H1 (cell line): ENCODE results near the gene WFDC1.

ENCODE experiments used
- CHD2 ChIP-seq: IDR thresholded peaks from 2 replicates; pipeline ENCODE4 v1.6.1; 2012; ENCODE audit warnings: low read length, improper control_type of control experiment
- CTCF ChIP-seq, 3 experiments: IDR thresholded peaks; 1 replicate in 2 of 3; 2 replicates in 1 of 3; pipeline versions ENCODE4 v1.5.1 to v1.6.1; 2011; ENCODE audit warnings: low read length in 3 of 3, mild to moderate bottlenecking in 3 of 3, inconsistent platforms in 2 of 3, low read depth in 1 of 3, moderate library complexity in 1 of 3; ENCODE audit not compliant: insufficient read depth in 1 of 3; ENCODE audit errors: control extremely low read depth in 1 of 3
- EP300 ChIP-seq, 2 experiments: IDR thresholded peaks; 1 replicate in 1 of 2; 2 replicates in 1 of 2; pipeline ENCODE4 v1.6.1; 2011 to 2012; ENCODE audit warnings: low read depth in 2 of 2, low read length in 2 of 2, mild to moderate bottlenecking in 2 of 2, borderline replicate concordance in 1 of 2, inconsistent platforms in 1 of 2, moderate library complexity in 1 of 2
- EZH2 ChIP-seq: fragments of 200-600 bp; sonication (generic); IDR thresholded peaks from 2 replicates; pipeline ENCODE4 v1.7.1; 2012; ENCODE audit warnings: low read depth, mild to moderate bottlenecking, moderate library complexity, low read length, inconsistent platforms; ENCODE audit not compliant: severe bottlenecking
- RFX5 ChIP-seq: IDR thresholded peaks from 2 replicates; pipeline ENCODE4 v1.6.1; 2011; ENCODE audit warnings: low read depth, low read length, improper control_type of control experiment, borderline replicate concordance
- TAF1 ChIP-seq: IDR thresholded peaks from 2 replicates; pipeline ENCODE4 v1.6.1; 2011; ENCODE audit warnings: mild to moderate bottlenecking, low read depth, low read length

GRCh38 chr16:84267380-84267779 is 27.3 kb upstream of the WFDC1 start:
- no peak for TF ChIP-seq EP300 (IDR thresholded peaks at IDR 0.05; ENCODE audit: borderline replicate concordance in 1 of 2, low read depth in 2 of 2, low read length in 2 of 2)
- no peak for TF ChIP-seq CTCF (IDR thresholded peaks at IDR 0.05; ENCODE audit: control extremely low read depth in 1 of 3, insufficient read depth in 1 of 3, low read depth in 1 of 3, low read length in 3 of 3)
- TF ChIP-seq TAF1: no peak
- TF ChIP-seq EZH2: no peak
- no peak for TF ChIP-seq RFX5
- TF ChIP-seq CHD2: no peak
